HEK293 (cell line): Measurements from ENCODE around the gene SHCBP1L.

Experiments used
- KLF1 ChIP-seq: fragments of 450-650 bp; formaldehyde crosslinking; IDR thresholded peaks from 2 replicates; pipeline ENCODE4 v1.5.1; 2016; ENCODE audit warnings: missing biosample characterization, missing genetic modification characterization
- ZBTB17 ChIP-seq: fragments of 450-650 bp; formaldehyde crosslinking; IDR thresholded peaks from 2 replicates; pipeline ENCODE4 v1.5.1; 2016; ENCODE audit warnings: missing biosample characterization, missing genetic modification characterization
- TF ChIP-seq, protein P1 (sequence below): fragments of 450-650 bp; formaldehyde crosslinking; IDR thresholded peaks from 2 replicates; pipeline ENCODE4 v1.5.1; 2017; ENCODE audit warnings: missing biosample characterization, mild to moderate bottlenecking, missing genetic modification characterization, moderate library complexity
- TF ChIP-seq, protein P2 (sequence below): fragments of 450-650 bp; formaldehyde crosslinking; IDR thresholded peaks from 2 replicates; pipeline ENCODE4 v1.5.1; 2016; ENCODE audit warnings: missing biosample characterization, missing genetic modification characterization

DNA sequence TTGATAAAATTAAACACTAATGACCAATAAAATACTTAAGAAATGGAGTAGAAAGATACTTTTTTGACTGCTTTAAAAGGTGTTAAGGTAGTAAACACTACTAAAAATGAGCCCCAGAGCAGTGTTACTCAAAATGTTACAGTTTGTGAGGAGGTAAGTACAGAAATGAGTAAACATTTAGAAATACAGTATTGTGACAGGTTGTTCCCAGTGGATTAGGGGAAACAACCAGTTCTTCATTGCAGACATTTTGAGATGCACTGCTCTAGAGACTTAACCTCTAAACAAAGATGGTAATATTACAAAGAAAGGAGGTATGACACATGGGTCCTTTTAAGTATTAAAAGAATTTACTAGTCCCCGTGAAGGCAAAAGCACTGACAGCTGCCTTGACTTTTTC, 101.1 kb downstream of the SHCBP1L start:
- TF ChIP-seq, protein P1, sequence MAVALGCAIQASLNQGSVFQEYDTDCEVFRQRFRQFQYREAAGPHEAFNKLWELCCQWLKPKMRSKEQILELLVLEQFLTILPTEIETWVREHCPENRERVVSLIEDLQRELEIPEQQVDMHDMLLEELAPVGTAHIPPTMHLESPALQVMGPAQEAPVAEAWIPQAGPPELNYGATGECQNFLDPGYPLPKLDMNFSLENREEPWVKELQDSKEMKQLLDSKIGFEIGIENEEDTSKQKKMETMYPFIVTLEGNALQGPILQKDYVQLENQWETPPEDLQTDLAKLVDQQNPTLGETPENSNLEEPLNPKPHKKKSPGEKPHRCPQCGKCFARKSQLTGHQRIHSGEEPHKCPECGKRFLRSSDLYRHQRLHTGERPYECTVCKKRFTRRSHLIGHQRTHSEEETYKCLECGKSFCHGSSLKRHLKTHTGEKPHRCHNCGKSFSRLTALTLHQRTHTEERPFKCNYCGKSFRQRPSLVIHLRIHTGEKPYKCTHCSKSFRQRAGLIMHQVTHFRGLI = no peak
- TF ChIP-seq ZBTB17 (tag by site-specific recombination) (no peak), KLF1 (no peak)
- TF ChIP-seq, protein P2, sequence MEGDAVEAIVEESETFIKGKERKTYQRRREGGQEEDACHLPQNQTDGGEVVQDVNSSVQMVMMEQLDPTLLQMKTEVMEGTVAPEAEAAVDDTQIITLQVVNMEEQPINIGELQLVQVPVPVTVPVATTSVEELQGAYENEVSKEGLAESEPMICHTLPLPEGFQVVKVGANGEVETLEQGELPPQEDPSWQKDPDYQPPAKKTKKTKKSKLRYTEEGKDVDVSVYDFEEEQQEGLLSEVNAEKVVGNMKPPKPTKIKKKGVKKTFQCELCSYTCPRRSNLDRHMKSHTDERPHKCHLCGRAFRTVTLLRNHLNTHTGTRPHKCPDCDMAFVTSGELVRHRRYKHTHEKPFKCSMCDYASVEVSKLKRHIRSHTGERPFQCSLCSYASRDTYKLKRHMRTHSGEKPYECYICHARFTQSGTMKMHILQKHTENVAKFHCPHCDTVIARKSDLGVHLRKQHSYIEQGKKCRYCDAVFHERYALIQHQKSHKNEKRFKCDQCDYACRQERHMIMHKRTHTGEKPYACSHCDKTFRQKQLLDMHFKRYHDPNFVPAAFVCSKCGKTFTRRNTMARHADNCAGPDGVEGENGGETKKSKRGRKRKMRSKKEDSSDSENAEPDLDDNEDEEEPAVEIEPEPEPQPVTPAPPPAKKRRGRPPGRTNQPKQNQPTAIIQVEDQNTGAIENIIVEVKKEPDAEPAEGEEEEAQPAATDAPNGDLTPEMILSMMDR = no peak
